Vein endothelial cell (primary cell): ENCODE data around the gene TGM6. TPM values are rescaled to one million over a fixed set of nuclear protein-coding genes. Genes with fewer than 3 reads are reported as not detected.

Experiments used
- small RNA-seq: library from RNA; depleted of rRNA; stranded (forward); fragments of <200 nt; gene quantifications from one replicate; pipeline ENCODE3, GENCODE V24; 2012
- total RNA-seq: library from RNA; depleted of rRNA; stranded (reverse); fragments of >200 nt; gene quantifications from 2 replicates; pipeline ENCODE4 v1.2.3, GENCODE V29; 2012

TGM6 gene
- total RNA-seq: not detected in 2 replicates

GRCh38 chr20:2380601-2381000 is at the start of gene TGM6:
TGM6 (plus strand) TSS chr20:2380901; CDS start chr20:2380969, 68 bp downstream.

GRCh38 chr20:2470423-2471193 is 89.9 kb downstream of the TGM6 start, which contains the start of gene SNRPB:
SNRPB (minus strand) TSS chr20:2470789; CDS start chr20:2470690, 99 bp downstream.

Small RNAs within 50 kb of the gene (small RNA-seq; reads per million reads assigned to genes)
- not detected for gene RF00019

Other genes starting within 250 kb of the TGM6 start
- not detected in 2 replicates for gene TGM3, start 84.9 kb upstream of the TGM6 start, total RNA-seq
- 243 and 259 TPM in 2 replicates for gene SNRPB, start 89.9 kb downstream of the TGM6 start, total RNA-seq
- gene ZNF343, start 128.0 kb downstream of the TGM6 start, total RNA-seq: 7.4 and 8.2 TPM in 2 replicates
- gene TMC2, start 155.7 kb downstream of the TGM6 start, total RNA-seq: not detected in 2 replicates